ENCODE results near the gene SRSF8.

DNA sequence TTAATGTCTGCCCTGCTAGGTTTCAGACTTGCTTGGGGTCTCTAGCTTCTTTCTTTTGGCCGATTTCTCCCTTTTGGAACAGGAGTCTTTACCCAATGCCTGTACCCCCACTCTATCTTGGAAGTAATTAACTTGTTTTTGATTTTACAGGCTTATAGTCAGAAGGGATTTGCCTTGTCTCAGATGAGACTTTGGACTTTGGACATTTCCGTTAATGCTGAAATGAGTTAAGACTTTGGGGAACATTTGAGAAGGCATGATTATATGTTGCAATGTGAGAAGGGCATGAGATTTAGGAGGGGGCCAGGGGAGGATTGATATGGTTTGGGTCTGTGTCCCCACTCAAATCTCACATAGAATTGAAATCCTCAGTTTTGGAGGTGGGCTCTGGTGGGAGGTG lies 12.4 kb upstream of the SRSF8 start:
- no peak for TF ChIP-seq CTCF (IDR thresholded peaks at IDR 0.05; ENCODE audit: extremely low read depth in 1 of 2, insufficient read depth in 1 of 2, low read depth in 1 of 2, low read length in 2 of 2)
- TF ChIP-seq POLR2AphosphoS5 (IDR thresholded peaks at IDR 0.05; ENCODE audit: insufficient read depth, low read depth, low read length), result no peak
- TF ChIP-seq EZH2 (IDR thresholded peaks at IDR 0.05; ENCODE audit: borderline replicate concordance, low read depth, low read length, severe bottlenecking), result no peak
